Activated CD8-positive, alpha-beta memory T cell treated with anti-CD3 and anti-CD28 coated beads for 24 hours (primary cell): ENCODE results near the gene POLDIP2.

Experiments used
- DNase-seq: peaks from one replicate; pipeline ENCODE4 v3.0.0-alpha.2; 2020

POLDIP2 gene

GRCh38 chr17:28357061-28357900 lies at the start of gene POLDIP2:
TSS of gene POLDIP2 (minus strand) at chr17:28357527. CDS start at chr17:28357448, 79 bp downstream.
- peak; percentile 97 for DNase-seq

- no peak for DNase-seq
Measured at GRCh38 chr17:28406473-28406814, 49.1 kb upstream of the POLDIP2 start.

GRCh38 chr17:28405632-28406472 lies 48.5 kb upstream of the POLDIP2 start, which contains the start of gene SLC46A1:
TSS of gene SLC46A1 (minus strand) at chr17:28406212. CDS start at chr17:28406114, 98 bp downstream.
- peak; percentile 87 for DNase-seq

GRCh38 chr17:28404812-28405570 lies 47.7 kb upstream of the POLDIP2 start:
- no peak for DNase-seq

GRCh38 chr17:28404461-28404811 lies 47.1 kb upstream of the POLDIP2 start:
- DNase-seq = no peak

GRCh38 chr17:28404007-28404406 lies 46.7 kb upstream of the POLDIP2 start:
- no peak for DNase-seq

- no peak for DNase-seq
Measured at GRCh38 chr17:28402844-28403243, 45.5 kb upstream of the POLDIP2 start.

GRCh38 chr17:28402224-28402630 lies 44.9 kb upstream of the POLDIP2 start:
- DNase-seq = no peak

GRCh38 chr17:28399808-28400207 lies 42.5 kb upstream of the POLDIP2 start:
- DNase-seq = no peak

- no peak for DNase-seq
Measured at GRCh38 chr17:28398280-28398981, 41.1 kb upstream of the POLDIP2 start.

- DNase-seq = no peak
Measured at GRCh38 chr17:28397687-28398279, 40.5 kb upstream of the POLDIP2 start.

- DNase-seq = no peak
Measured at GRCh38 chr17:28397275-28397674, 39.9 kb upstream of the POLDIP2 start.

- no peak for DNase-seq
Measured at GRCh38 chr17:28396635-28397239, 39.4 kb upstream of the POLDIP2 start.

GRCh38 chr17:28395968-28396367 lies 38.6 kb upstream of the POLDIP2 start:
- DNase-seq = no peak

- no peak for DNase-seq
Measured at GRCh38 chr17:28395426-28395825, 38.1 kb upstream of the POLDIP2 start.

- no peak for DNase-seq
Measured at GRCh38 chr17:28394337-28395116, 37.2 kb upstream of the POLDIP2 start.

GRCh38 chr17:28392491-28392890 lies 35.2 kb upstream of the POLDIP2 start:
- no peak for DNase-seq

GRCh38 chr17:28391401-28391800 lies 34.1 kb upstream of the POLDIP2 start:
- no peak for DNase-seq

GRCh38 chr17:28390984-28391383 lies 33.7 kb upstream of the POLDIP2 start:
- no peak for DNase-seq

- DNase-seq = no peak
Measured at GRCh38 chr17:28390563-28390962, 33.2 kb upstream of the POLDIP2 start.

- no peak for DNase-seq
Measured at GRCh38 chr17:28390141-28390540, 32.8 kb upstream of the POLDIP2 start.
